ENCODE results near the gene RBMS2. TPM values are rescaled to one million over a fixed set of nuclear protein-coding genes. Genes with fewer than 3 reads are reported as not detected.

Gene RBMS2
- total RNA-seq, 1 donor = 7.5 TPM

Small RNAs within 50 kb of the gene (small RNA-seq; reads per million reads assigned to genes)
- gene RNU6-343P (not detected), gene SNORD59A (4,620 reads per million, percentile 100 among the genes with 10 or more reads in this experiment)

Other genes with a start within 250 kb of the RBMS2 start
- gene CS, start 221.5 kb upstream of the RBMS2 start, total RNA-seq = 106 TPM
- gene CNPY2, start 205.8 kb upstream of the RBMS2 start, total RNA-seq = 48.2 TPM
- 61.1 TPM for gene PAN2, start 187.8 kb upstream of the RBMS2 start, total RNA-seq
- 0.81 TPM for gene IL23A, start 182.9 kb upstream of the RBMS2 start, total RNA-seq
- 146 TPM for gene STAT2, start 161.7 kb upstream of the RBMS2 start, total RNA-seq
- gene APOF, start 159.0 kb upstream of the RBMS2 start, total RNA-seq = not detected
- 6.7 TPM for gene TIMELESS, start 72.4 kb upstream of the RBMS2 start, total RNA-seq
- under 0.01 TPM for gene MIP, start 67.2 kb upstream of the RBMS2 start, total RNA-seq
- gene SPRYD4, start 53.2 kb upstream of the RBMS2 start, total RNA-seq = 4.0 TPM
- 0.81 TPM for gene GLS2, start 33.7 kb upstream of the RBMS2 start, total RNA-seq
- gene BAZ2A, start 108.5 kb downstream of the RBMS2 start, total RNA-seq = 92.1 TPM
- gene ATP5F1B, start 124.2 kb downstream of the RBMS2 start, total RNA-seq = 461 TPM
- 42.3 TPM for gene PTGES3, start 166.5 kb downstream of the RBMS2 start, total RNA-seq
- gene NACA, start 203.5 kb downstream of the RBMS2 start, total RNA-seq = 951 TPM
- gene PRIM1, start 230.5 kb downstream of the RBMS2 start, total RNA-seq = 19.1 TPM
- 0.54 TPM for gene HSD17B6, start 241.5 kb downstream of the RBMS2 start, total RNA-seq

All from hematopoietic multipotent progenitor cell (in vitro differentiated cells).